K562 (cell line): ENCODE data around the gene C6orf47. TPM values are rescaled to one million over a fixed set of nuclear protein-coding genes. Genes with fewer than 3 reads are reported as not detected.

ENCODE experiments used
- DMBX1 ChIP-seq: fragments of 250-450 bp; sonication (Bioruptor Pico); IDR thresholded peaks from 2 replicates; pipeline ENCODE4 v1.8.0; 2022; ENCODE audit warnings: inconsistent platforms, mild to moderate bottlenecking, moderate library complexity, borderline replicate concordance
- FOSL1 ChIP-seq: fragments of 200-800 bp; sonication (Bioruptor generic); conservative IDR thresholded peaks from 2 replicates; pipeline ENCODE4 v1.6.1; 2016; ENCODE audit warnings: missing genetic modification characterization, missing compliant biosample characterization
- FOXJ2 ChIP-seq: fragments of 200-800 bp; sonication (Bioruptor generic); IDR thresholded peaks from 2 replicates; pipeline ENCODE4 v1.6.1; 2016; ENCODE audit warnings: missing genetic modification characterization, missing compliant biosample characterization
- HNRNPLL ChIP-seq: fragments of 200-400 bp; formaldehyde crosslinking; IDR thresholded peaks from 2 replicates; pipeline ENCODE4 v1.6.1; 2017; ENCODE audit warnings: low read length, low read depth, mild to moderate bottlenecking; ENCODE audit not compliant: poor library complexity, severe bottlenecking
- NONO ChIP-seq, 2 experiments: fragments of 200-400 bp in 1 of 2; fragments of 450-650 bp in 1 of 2; formaldehyde crosslinking in 1 of 2; IDR thresholded peaks; 2 replicates each; pipeline ENCODE4 v1.6.1; 2017; ENCODE audit warnings: low read depth in 2 of 2, mild to moderate bottlenecking in 2 of 2, moderate library complexity in 2 of 2, low read length in 1 of 2
- RAD21 ChIP-seq, 2 experiments: fragments of 250-450 bp in 1 of 2; fragments of 450-650 bp in 1 of 2; sonication (Bioruptor Pico) in 1 of 2; formaldehyde crosslinking in 1 of 2; IDR thresholded peaks in 1 of 2; conservative IDR thresholded peaks in 1 of 2; 2 replicates each; pipeline versions ENCODE4 v1.4.0 to v1.8.0; 2020 to 2022; ENCODE audit warnings: mild to moderate bottlenecking in 2 of 2, moderate library complexity in 1 of 2
- RBFOX2 ChIP-seq: fragments of 200-400 bp; formaldehyde crosslinking; IDR thresholded peaks from 2 replicates; pipeline ENCODE4 v1.6.1; 2017; ENCODE audit warnings: low read depth, mild to moderate bottlenecking, low read length, moderate library complexity
- TBP ChIP-seq: optimal IDR thresholded peaks from 2 replicates; pipeline ENCODE3; 2011; ENCODE audit warnings: low read depth, low read length, improper control_type of control experiment
- THRA ChIP-seq: fragments of 450-650 bp; IDR thresholded peaks from 2 replicates; pipeline ENCODE4 v1.6.1; 2017; ENCODE audit warnings: mild to moderate bottlenecking, moderate library complexity
- ZNF318 ChIP-seq, 2 experiments: fragments of 450-650 bp; IDR thresholded peaks; 2 replicates each; pipeline ENCODE4 v1.6.1; 2016; ENCODE audit warnings: mild to moderate bottlenecking in 2 of 2, borderline replicate concordance in 1 of 2, low read depth in 1 of 2, moderate library complexity in 1 of 2
- ZNF354B ChIP-seq: fragments of 250-450 bp; sonication (Bioruptor Pico); IDR thresholded peaks from 2 replicates; pipeline ENCODE4 v1.4.0; 2020
- ZNF518B ChIP-seq: fragments of 250-450 bp; sonication (Bioruptor Pico); IDR thresholded peaks from 2 replicates; pipeline ENCODE4 v1.5.0; 2021; ENCODE audit warnings: mild to moderate bottlenecking, moderate library complexity
- ZNF551 ChIP-seq: fragments of 250-450 bp; sonication (Bioruptor Pico); IDR thresholded peaks from 2 replicates; pipeline ENCODE4 v1.5.0; 2021; ENCODE audit warnings: mild to moderate bottlenecking, moderate library complexity
- ZNF699 ChIP-seq: fragments of 250-450 bp; sonication (Bioruptor Pico); IDR thresholded peaks from 2 replicates; pipeline ENCODE4 v1.8.0; 2021; ENCODE audit warnings: mild to moderate bottlenecking, moderate library complexity; ENCODE audit not compliant: insufficient replicate concordance
- polyA plus RNA-seq, 8 experiments: library from polyadenylated mRNA; depleted of rRNA in 4 of 8; stranded (reverse) in 5 of 8; unstranded in 3 of 8; fragments of >200 nt; fragmentation: Nextera tagmentation in 2 of 8; fragmentation: Illumina TruSeq in 1 of 8; extraction: Ambion mirVana in 2 of 8; extraction: Trizol in 1 of 8; gene quantifications; 2 replicates each; pipeline versions ENCODE4 v1.2.1 to v1.2.3, GENCODE V29; 2011 to 2014; ENCODE audit warnings: inconsistent platforms in 1 of 8, missing spikeins in 1 of 8
- total RNA-seq, 7 experiments: library from RNA; depleted of rRNA in 6 of 7; stranded (reverse); fragments of >200 nt in 6 of 7; fragmentation: Illumina TruSeq in 2 of 7; extraction: Trizol in 2 of 7; gene quantifications; 2 replicates each; pipeline versions ENCODE4 v1.2.1 to v1.2.3, GENCODE V29; 2011 to 2021; ENCODE audit warnings: low replicate concordance in 1 of 7

Gene C6orf47
- total and polyA plus RNA-seq, 9 of the 15 experiments (the other 6 are each of a cell fraction or from before 2014, with no cell fraction given), result 0.14 to 43.8 (median 27.0) TPM

- TF ChIP-seq ZNF518B, result no peak; the same call in 1 of the 2 replicates
- TF ChIP-seq RAD21 (CRISPR knock-in tag; conservative IDR thresholded peaks at IDR 0.05 in 1 of 2, IDR thresholded peaks at IDR 0.05 in 1 of 2), result peak; percentile 2 to 25; a peak in 1 of 4 replicates
- TF ChIP-seq DMBX1 (CRISPR knock-in tag), result no peak
- no peak for TF ChIP-seq NONO (IDR thresholded peaks at IDR 0.05; ENCODE audit: low read depth in 2 of 2, low read length in 1 of 2)
- no peak for TF ChIP-seq TBP
- TF ChIP-seq ZNF551 (CRISPR knock-in tag), result no peak
- no peak for TF ChIP-seq HNRNPLL
- no peak for TF ChIP-seq FOXJ2
- TF ChIP-seq FOSL1 (tag), result no peak
- TF ChIP-seq ZNF318 (IDR thresholded peaks at IDR 0.05; ENCODE audit: borderline replicate concordance in 1 of 2, low read depth in 1 of 2), result no peak
- no peak for TF ChIP-seq ZNF354B
- TF ChIP-seq ZNF699, result no peak
- TF ChIP-seq THRA, result no peak
- TF ChIP-seq RBFOX2, result no peak
Measured at GRCh38 chr6:31702405-31702818, 41.8 kb upstream of the C6orf47 start (continued).
